HG03135 (cell line): Measurements from ENCODE around the gene SEPTIN11.

Source experiments
- ATAC-seq: cut with Tn5 transposase; IDR thresholded peaks from one replicate; pipeline ENCODE4 v1.9.1; 2021; ENCODE audit warnings: mild to moderate bottlenecking, moderate library complexity; ENCODE audit not compliant: unreplicated experiment

SEPTIN11 gene

GRCh38 chr4:76949276-76950051 lies at the start of gene SEPTIN11:
SEPTIN11 (plus strand) TSS chr4:76949752; CDS start chr4:76949904, 152 bp downstream.
- ATAC-seq, result peak; percentile 74

- no peak for ATAC-seq
These were observed 47.2 kb upstream of the SEPTIN11 start for GRCh38 chr4:76902233-76902890.

DNA sequence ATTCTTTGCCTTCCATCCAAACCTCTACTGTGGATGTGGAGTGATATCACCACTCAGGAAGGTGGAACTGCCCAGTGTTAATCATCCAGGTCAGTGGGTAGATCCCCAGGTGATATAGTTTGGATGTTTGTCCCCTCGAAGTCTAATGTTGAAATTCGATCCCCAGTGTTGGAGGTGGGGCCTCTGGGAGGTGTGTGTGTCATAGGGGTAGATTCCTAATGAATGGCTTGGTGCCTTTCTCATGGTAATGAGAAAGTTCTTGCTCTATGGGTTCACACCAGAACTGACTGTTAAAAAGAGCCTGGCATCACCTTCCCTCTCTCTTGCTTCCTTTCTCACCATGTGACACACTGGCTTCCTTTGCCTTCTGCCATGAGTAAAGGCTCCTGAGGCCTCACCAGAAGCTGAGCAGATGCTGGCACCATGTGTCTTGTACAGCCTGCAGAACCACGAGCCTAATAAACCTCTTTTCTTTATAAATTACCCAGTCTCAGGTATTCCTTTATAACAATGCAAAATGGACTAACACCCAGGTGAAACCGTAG lies 44.8 kb upstream of the SEPTIN11 start:
- ATAC-seq, result no peak

- ATAC-seq, result no peak
These were observed 44.0 kb upstream of the SEPTIN11 start for GRCh38 chr4:76905521-76905920.

DNA sequence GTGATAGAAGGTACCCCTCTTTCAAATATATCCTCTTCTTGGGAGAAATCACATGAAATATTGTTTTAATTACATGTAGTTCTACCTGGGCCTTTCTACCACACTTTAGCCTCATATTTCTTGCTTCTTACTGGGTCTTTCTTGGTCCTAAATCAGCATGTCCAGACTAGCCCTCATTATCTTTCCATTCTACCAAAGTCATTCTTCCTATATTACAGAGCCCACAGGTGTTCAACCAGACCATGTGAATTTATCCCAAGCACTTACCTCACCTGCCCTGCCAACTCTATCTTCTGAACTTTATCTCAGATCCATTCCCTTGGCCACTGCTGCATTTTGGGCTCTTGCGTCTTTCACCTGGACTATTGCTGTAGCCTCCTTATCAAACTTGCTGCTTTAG lies 39.8 kb upstream of the SEPTIN11 start:
- ATAC-seq, result no peak

GRCh38 chr4:76920715-76921114 lies 28.8 kb upstream of the SEPTIN11 start:
- ATAC-seq, result no peak

GRCh38 chr4:76923619-76924357 lies 25.8 kb upstream of the SEPTIN11 start:
- no peak for ATAC-seq

- no peak for ATAC-seq
These were observed 22.7 kb upstream of the SEPTIN11 start for GRCh38 chr4:76926841-76927240.

DNA sequence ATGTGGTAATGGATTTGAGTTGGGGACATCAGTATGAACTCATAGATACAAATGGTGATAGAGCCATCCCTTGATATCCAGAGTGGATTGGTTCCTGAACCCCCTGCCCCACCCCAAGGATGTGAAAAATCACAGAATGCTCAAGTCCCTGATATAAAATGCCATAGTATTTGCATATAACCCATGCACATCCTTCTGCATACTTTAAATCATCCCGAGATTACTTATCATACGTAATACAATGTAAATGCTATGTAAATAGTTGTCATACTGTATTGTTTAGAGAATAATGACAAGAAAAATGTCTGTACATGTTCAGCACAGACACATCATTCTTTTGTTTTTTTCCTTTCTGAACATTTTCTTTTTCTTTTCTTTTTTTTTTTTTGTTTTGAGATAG lies 18.9 kb upstream of the SEPTIN11 start:
- ATAC-seq, result no peak

DNA sequence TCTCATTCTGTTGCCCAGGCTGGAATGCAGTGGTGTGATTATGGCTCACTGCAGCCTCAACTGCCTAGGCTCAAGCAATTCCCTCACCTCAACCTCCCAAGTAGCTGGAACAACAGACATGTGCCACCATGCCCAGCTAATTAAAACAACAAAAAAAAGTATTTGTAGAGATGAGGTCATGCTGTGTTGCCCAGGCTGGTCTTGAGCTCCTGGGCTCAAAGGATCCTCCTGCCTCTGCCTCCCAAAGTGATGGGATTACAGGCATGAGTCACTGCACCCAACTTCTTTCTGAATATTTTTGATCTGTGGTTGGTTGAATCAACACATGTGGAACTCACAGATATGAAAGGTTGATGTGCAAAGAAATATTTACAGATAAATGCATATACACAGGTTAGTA lies 18.5 kb upstream of the SEPTIN11 start:
- no peak for ATAC-seq

DNA sequence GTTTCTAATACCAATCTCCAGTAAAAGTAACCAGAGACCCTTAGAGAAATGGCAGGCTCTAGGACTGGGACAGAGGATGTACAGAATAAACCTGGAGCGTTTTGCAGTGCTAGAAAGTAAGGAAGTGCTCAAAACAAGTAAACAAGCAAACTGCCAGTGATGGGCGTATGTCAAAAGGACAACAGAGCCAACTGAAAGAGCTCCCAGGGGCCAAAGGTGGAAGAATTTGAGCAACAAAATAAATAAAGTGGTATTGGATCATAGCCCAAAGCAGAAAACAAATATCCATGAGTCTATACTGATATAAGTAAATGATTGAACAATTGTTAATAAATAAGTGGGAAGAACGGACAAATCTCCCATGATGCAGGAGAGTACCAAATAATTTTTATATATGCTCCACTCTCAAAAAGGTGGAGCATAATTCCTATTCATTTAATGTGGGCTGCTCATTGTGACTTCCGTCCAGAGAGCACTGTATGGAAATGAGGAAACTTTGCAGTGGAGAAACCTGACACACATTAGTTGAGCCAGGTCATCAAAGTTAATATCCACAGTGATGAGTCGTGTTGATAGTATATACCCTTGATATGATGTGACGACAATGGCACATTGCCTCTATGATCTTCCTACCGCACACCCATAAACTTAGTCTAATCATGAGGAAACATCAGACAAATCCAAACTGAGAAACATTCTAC lies 17.8 kb upstream of the SEPTIN11 start:
- no peak for ATAC-seq

GRCh38 chr4:76939184-76939583 lies 10.4 kb upstream of the SEPTIN11 start:
- ATAC-seq, result no peak

DNA sequence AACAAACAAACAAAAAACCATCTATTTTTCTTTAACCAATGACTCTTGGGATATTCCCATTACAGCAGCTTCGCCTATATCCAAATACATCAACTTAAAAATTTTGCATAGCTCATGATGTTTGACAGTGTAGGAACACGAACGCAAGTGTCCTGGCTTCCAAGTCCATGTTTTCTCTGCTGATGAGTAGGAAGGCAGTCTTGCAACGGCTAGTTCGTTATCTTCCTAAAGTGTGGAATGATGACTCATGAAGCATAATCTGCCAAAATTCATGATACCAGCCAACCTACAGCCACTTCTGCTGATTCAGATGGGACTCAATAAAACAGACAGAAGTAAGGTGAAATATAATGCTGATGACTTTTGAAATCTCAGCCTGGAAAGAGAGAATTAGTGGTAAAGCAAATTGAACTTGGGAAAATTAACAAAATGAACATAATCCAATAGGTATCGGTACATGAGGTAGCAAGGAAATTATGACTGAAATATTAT lies 6.4 kb upstream of the SEPTIN11 start:
- ATAC-seq, result no peak

GRCh38 chr4:76943790-76944189 lies 5.8 kb upstream of the SEPTIN11 start:
- ATAC-seq, result no peak

DNA sequence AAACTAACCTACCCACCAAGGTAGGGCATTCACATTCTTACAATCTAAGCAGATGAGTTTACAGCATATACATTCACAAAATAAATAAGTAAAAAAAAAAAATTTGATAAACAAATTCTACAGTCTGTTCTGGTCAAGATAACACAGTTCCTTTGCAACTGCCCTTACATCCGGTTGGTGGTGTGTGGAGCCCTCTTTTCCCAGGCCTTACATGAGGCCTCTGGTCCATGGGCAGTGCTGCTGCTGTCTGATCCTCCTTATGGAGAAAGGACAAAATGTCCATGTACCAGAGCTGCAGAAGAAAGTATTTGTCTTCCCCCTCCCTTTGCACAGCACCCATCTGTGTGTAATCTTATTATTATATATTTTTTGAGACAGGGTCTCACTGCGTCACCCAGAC lies 2.2 kb upstream of the SEPTIN11 start:
- no peak for ATAC-seq

DNA sequence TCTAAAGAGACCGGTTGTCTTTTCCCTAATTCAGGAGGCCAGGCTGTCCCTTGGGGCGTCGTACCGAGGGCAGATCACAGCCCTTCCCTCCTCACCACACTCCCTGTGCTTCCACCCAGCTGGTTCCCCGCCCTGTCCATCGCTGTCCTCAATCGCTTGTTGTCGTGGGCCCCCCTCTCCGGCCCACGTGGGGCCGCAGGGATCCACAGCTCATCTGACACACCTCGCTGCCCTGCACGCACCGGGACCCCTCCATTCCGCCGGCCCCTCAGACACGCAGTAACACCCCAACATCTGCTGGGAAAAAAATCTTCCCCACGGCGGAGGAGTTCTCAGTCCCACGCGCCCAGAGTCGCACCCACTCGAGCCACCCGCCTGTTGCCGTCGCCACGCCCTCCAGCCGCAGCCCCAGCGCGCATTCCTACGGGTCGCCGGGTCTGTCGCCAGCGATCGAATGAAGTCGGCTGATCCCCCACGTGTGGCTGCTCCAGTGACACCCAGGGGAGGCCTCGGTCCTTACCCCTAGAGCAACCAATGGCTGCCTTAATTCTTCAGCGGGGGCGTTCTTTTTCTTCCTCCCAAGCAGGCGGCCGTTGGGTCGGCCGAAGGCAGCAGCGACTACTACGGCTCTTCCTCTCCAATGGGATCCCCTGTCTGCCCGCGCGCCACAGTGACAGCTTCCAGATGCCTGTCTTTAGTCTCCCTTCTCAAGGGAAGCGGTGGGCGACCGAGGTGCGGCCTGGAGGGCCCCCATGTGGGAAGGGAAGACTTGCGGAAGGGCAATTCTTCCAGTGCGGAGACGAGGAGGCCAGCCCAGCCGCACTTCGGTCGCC lies 893 bp upstream of the SEPTIN11 start:
- ATAC-seq, result peak; percentile 56

- peak; percentile 20 for ATAC-seq
These were observed 752 bp downstream of the SEPTIN11 start for GRCh38 chr4:76950052-76950955.

DNA sequence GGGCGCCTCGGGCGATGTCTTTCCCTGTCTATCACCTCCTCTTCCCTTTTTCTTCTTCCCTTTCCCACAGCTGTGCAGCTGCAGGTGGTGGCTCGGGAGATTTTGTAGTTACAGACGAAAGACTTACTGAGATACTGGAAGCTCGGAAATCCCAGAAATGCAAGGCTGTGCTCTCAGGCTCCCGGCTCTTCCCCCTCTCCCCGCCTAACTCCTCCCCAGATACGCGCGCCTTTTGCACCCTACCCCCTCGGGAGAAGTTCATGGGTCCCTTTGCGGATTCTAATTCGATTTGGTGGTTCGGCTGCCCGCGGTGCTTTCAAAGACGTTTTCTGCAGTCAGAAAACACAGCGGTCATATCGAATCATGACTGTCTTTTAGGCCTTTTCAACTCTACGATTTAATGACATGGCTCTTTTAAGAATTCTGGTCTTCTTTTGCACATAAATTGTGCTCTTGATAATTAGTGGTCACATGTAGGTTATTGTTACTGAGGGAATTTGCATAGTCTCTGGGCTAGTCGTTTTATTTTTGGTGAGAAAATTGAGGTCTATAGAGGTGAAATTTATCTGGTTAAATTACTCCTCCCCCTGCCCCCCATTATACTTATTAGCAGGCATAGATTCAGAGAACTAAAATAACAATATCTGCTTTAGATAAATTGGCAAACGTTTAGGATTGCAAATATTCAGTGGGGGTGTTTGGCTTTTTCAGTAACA lies 1.6 kb downstream of the SEPTIN11 start:
- no peak for ATAC-seq
